ENCODE results near the gene HOMEZ. TPM values are rescaled to one million over a fixed set of nuclear protein-coding genes. Genes with fewer than 3 reads are reported as not detected.
"Not testable (repeated sequence)": the region's sequence is repeated elsewhere in the genome, so short reads cannot be mapped to it uniquely, and the experiment has no call there.

HOMEZ gene
- total RNA-seq, 3 donors from 2014 or later: 15.3 to 18.3 (median 17.3) TPM

DNA sequence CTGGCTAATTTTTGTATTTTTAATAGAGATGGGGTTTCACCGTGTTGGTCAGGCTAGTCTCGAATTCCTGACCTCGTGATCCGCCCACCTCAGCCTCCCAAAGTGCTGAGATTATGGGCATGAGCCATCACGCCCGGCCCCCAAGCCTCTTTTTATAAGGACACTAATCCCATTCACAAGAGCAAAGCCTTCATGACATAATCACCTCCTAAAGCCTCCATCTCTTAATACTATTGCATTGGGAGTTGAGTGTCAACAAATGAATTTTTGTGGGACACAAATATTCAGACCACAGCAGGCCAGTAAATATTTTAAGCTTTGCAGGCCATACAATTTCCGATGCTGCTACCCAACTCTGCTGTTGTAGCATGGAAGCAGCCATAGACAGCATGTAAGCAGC lies 37.3 kb downstream of the HOMEZ start:
- TF ChIP-seq, protein P1, sequence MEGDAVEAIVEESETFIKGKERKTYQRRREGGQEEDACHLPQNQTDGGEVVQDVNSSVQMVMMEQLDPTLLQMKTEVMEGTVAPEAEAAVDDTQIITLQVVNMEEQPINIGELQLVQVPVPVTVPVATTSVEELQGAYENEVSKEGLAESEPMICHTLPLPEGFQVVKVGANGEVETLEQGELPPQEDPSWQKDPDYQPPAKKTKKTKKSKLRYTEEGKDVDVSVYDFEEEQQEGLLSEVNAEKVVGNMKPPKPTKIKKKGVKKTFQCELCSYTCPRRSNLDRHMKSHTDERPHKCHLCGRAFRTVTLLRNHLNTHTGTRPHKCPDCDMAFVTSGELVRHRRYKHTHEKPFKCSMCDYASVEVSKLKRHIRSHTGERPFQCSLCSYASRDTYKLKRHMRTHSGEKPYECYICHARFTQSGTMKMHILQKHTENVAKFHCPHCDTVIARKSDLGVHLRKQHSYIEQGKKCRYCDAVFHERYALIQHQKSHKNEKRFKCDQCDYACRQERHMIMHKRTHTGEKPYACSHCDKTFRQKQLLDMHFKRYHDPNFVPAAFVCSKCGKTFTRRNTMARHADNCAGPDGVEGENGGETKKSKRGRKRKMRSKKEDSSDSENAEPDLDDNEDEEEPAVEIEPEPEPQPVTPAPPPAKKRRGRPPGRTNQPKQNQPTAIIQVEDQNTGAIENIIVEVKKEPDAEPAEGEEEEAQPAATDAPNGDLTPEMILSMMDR (IDR thresholded peaks at IDR 0.05): no peak
- H3K4me3 ChIP-seq: no peak overlapping the region
- H3K36me3 ChIP-seq (ENCODE audit: low read depth): no peaks in the 10 kb centered on the region
- peaks cover 3% of the 10 kb centered on the region for H3K4me1 ChIP-seq (ENCODE audit: low read depth)
- DNase-seq (no peak), ATAC-seq (no peak)
- no peaks in the 10 kb centered on the region for H3K9me3 ChIP-seq
- intact Hi-C loops (cut with DNase I, micrococcal nuclease): no loop called here

DNA sequence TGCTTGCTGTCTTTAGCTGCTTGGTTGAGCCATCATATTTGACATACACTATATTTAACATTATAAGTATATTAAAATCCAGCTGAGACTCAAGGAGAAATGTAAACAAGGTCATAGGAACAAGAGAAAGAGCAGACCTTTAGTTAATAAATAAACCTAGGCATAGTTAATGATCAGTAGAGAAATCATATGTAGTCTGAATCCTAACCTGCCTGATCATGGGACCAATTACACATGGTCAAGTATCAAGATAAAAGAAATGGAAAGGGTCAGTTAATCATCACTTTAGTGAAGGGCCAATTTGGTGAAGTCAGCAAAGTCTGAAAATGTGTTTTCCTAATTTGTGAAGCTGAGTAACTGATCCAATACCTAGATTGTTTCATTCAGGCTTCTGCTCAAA lies 40.6 kb downstream of the HOMEZ start:
- DNase-seq (no peak), ATAC-seq (peak; percentile 16)
- Histone ChIP-seq H3K36me3 (ENCODE audit: low read depth) (no peaks in the 10 kb centered on the region), H3K9me3 (no peaks in the 10 kb centered on the region), H3K4me3 (no peak overlapping the region), H3K4me1 (ENCODE audit: low read depth) (peaks cover 3% of the 10 kb centered on the region)
- TF ChIP-seq, protein P1 (IDR thresholded peaks at IDR 0.05): no peak
- intact Hi-C loops (cut with DNase I, micrococcal nuclease): no loop called here

DNA sequence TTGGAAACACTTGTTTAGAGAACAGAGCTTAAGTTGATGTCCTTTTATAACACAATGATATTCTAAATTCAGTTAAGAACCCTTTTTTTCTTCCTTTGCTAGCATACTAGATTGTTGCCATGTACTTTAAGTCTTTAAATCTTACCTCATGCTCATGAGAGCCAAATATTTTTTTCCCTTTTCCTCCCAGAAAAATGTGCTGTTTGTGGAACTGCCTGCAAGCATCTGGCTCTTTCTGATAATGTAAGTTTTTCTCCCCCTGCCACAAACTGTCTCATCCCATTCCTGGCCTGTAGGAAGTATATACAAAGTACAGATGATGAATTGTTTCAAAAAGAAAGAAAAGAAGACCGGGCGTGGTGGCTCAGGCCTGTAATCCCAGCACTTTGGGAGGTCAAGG lies 42.9 kb downstream of the HOMEZ start:
- intact Hi-C loops (cut with DNase I, micrococcal nuclease): no loop called here
- H3K4me3 ChIP-seq: no peak overlapping the region
- peaks cover 3% of the 10 kb centered on the region for H3K4me1 ChIP-seq (ENCODE audit: low read depth)
- ATAC-seq (no peak), DNase-seq (no peak)
- no peaks in the 10 kb centered on the region for H3K36me3 ChIP-seq (ENCODE audit: low read depth)
- TF ChIP-seq, protein P1 (IDR thresholded peaks at IDR 0.05): no peak
- H3K9me3 ChIP-seq: no peaks in the 10 kb centered on the region

DNA sequence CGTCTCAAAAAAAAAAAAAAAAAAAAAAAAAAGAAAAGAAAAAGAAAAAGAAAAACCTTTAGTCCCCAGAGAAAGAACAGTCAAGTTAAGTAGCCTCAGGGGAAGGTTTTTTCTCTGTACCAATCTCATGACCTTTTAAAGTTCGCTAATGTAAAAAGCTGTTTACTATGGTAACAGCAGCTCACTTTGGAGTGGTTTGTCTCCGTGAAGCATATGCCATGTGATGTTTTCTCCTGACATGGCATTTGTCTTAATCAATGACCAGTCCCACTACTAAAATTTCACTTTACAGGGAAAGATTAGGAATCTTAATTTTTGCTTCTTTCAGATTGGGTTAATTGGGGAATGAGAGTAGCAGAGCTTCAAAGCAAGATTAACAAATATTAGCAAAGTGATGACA lies 43.9 kb downstream of the HOMEZ start:
- intact Hi-C loops (cut with DNase I, micrococcal nuclease): no loop called here
- ATAC-seq (no peak), DNase-seq (no peak)
- TF ChIP-seq, protein P1 (IDR thresholded peaks at IDR 0.05): no peak
- Histone ChIP-seq H3K36me3 (ENCODE audit: low read depth) (no peaks in the 10 kb centered on the region), H3K4me1 (ENCODE audit: low read depth) (peaks cover 3% of the 10 kb centered on the region), H3K9me3 (no peaks in the 10 kb centered on the region), H3K4me3 (no peak overlapping the region)

DNA sequence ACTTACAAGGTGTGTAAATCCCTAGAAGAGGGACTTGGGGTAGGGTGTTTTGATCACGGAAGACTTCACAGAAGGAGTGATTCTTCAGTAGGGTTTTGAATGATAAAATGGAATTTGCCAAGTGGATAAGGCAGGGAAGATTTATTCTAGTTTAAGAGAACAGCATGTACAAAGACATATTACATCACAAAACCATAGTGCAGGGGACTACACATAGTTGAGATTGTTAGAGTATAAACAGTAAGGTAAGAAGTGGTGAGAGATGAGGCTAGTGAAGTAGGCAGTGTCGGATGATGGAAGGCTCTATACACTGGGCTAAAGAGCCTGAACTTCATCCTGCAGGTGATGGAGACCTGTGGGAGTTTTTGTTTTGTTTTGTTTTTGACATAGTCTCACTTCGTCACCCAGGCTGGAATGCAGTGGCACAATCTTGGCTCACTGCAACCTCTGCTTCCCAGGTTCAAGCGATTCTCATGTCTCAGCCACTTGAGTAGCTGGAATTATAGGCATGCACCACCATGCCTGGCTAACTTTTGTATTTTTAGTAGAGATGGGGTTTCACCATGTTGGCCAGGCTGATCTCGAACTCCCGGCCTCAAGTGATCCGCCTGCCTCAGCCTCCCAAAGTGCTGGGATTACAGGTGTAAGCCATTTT lies 44.7 kb downstream of the HOMEZ start:
- H3K9me3 ChIP-seq; H3K4me3 ChIP-seq; H3K4me1 ChIP-seq (ENCODE audit: low read depth); ATAC-seq; DNase-seq; intact Hi-C loops (cut with DNase I, micrococcal nuclease); H3K36me3 ChIP-seq (ENCODE audit: low read depth): not testable (repeated sequence)

DNA sequence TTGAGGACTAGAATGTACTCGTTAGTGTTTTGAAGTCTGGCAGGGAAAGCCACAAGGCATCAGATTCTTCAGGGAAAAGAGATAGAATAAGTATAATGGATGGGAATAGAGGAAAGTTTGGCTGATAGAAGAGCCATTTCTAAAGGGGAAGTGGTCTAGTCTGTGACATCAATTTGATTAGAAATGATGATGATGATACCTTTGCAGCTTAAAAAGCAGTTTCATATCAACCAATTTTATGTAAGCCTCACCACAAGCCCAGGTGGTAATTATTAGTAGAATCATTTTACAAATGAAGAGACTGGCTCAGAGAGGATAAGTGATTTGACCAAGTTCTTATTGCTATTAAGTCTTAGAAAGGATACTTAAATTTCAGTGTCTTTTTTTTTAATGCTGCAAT lies 45.3 kb downstream of the HOMEZ start:
- no peak for DNase-seq
- no peaks in the 10 kb centered on the region for H3K9me3 ChIP-seq
- intact Hi-C loops (cut with DNase I, micrococcal nuclease): no loop called here
- peaks cover 3% of the 10 kb centered on the region for H3K4me1 ChIP-seq (ENCODE audit: low read depth)
- H3K36me3 ChIP-seq (ENCODE audit: low read depth): no peaks in the 10 kb centered on the region
- TF ChIP-seq, protein P1 (IDR thresholded peaks at IDR 0.05): no peak
- no peak for ATAC-seq
- H3K4me3 ChIP-seq: no peak overlapping the region
